Psoas muscle (tissue), 8 donors: ENCODE measurements around the gene PKNOX2. TPM values are rescaled to one million over a fixed set of nuclear protein-coding genes. Genes with fewer than 3 reads are reported as not detected.

ENCODE experiments used
- ATAC-seq, 4 donors: fragments of 200-7000 bp; cut with Tn5 transposase; one replicate each; pipeline ENCODE4 v1.9.1; 2020; ENCODE audit warnings: moderate library complexity in 3 of 4, mild to moderate bottlenecking in 2 of 4
- DNase-seq, 2 donors: peaks; one replicate each; pipeline ENCODE4 v3.0.0-alpha.2; 2020
- H3K27ac ChIP-seq: fragments of 200-600 bp; one replicate; pipeline ENCODE4 v1.8.0; 2022
- H3K27me3 ChIP-seq, 3 donors: fragments of 200-600 bp in 1 of 3; one replicate each; pipeline versions ENCODE4 v1.6.1 to v1.8.0; 2013 to 2022; ENCODE audit warnings: low read length in 2 of 3, mild to moderate bottlenecking in 2 of 3, moderate library complexity in 1 of 3; ENCODE audit not compliant: insufficient read depth in 3 of 3
- H3K36me3 ChIP-seq, 2 donors: fragments of 200-600 bp in 1 of 2; one replicate each; pipeline versions ENCODE4 v1.6.1 to v1.8.0; 2013 to 2022; ENCODE audit warnings: low read depth in 1 of 2, mild to moderate bottlenecking in 1 of 2, moderate library complexity in 1 of 2; ENCODE audit not compliant: insufficient read depth in 1 of 2
- H3K4me1 ChIP-seq: fragments of 200-600 bp; one replicate; pipeline ENCODE4 v1.8.0; 2022
- H3K4me3 ChIP-seq: fragments of 200-600 bp; one replicate; pipeline ENCODE4 v1.8.0; 2022; ENCODE audit warnings: mild to moderate bottlenecking
- H3K9me3 ChIP-seq: fragments of 200-600 bp; one replicate; pipeline ENCODE4 v1.8.0; 2022
- WGBS, 3 donors: extraction: QIAGEN DNeasy Blood & Tissue Kit; methylation state at CpG; one replicate each; pipeline versions ENCODE4 v1.1.6 to v1.1.7; 2013; 5-methylcytosine and 5-hydroxymethylcytosine counted together
- intact Hi-C, 2 donors: fragments of 100-400 bp; cut with DNase I; formaldehyde crosslinking; loops; one replicate each; pipeline versions ENCODE4 v1.11.0 to v1.14.2; 2022
- polyA plus RNA-seq, 3 donors: library from polyadenylated mRNA; stranded (reverse); fragments of 200-250 nt; gene quantifications; one replicate each; pipeline ENCODE4 v1.2.3, GENCODE V29; 2013
- total RNA-seq, 4 donors: library from RNA; stranded (reverse); fragmentation: NEBNext Ultra II Directional in 2 of 4; extraction: Animal tissue kit (Norgen Biotek cat#: 25700) in 2 of 4; gene quantifications; one replicate each; pipeline versions ENCODE4 v1.2.1 to v1.2.4, GENCODE V29; 2021 to 2023
- TF ChIP-seq, protein P1 (sequence below): fragments of 200-600 bp; IDR thresholded peaks from one replicate; pipeline ENCODE4 v1.8.0; 2022; ENCODE audit warnings: antibody characterized with exemption
- donor health status: healthy with polysubstance abuse.
- donor health status: DM: no; HTN: no; CAD: no; lungs with moderate emphysema.
- donor health status: Bipolar disorder and iron deficiency.
- donor health status: healthy.
- donor health status: DM: yes; HTN: yes; CAD: no.
- donor health status: DM: no; HTN: no; CAD: no.
- donor health status: DM: no; HTN: no; CAD: no.
- donor health status: DM: yes; HTN: yes; CAD: no.

The PKNOX2 gene
- total and polyA plus RNA-seq, 7 donors = 1.8 to 30.5 (median 14.5) TPM

- Histone ChIP-seq H3K27ac (no peak overlapping the region), H3K36me3 (no peaks in the 10 kb centered on the region), H3K4me1 (peaks cover 21% of the 10 kb centered on the region), H3K9me3 (no peaks in the 10 kb centered on the region), H3K27me3 (no peaks in the 10 kb centered on the region), H3K4me3 (no peak overlapping the region)
- WGBS, 3 donors = 24 to 47% (median 38%) methylated on average over 6 to 7 of the region's 7 CpGs
- DNase-seq (peak in 1 of 2 donors; percentile 58), ATAC-seq (peak; percentile 64 to 78 (median 70))
- intact Hi-C loops = no loop called here
- TF ChIP-seq, protein P1, sequence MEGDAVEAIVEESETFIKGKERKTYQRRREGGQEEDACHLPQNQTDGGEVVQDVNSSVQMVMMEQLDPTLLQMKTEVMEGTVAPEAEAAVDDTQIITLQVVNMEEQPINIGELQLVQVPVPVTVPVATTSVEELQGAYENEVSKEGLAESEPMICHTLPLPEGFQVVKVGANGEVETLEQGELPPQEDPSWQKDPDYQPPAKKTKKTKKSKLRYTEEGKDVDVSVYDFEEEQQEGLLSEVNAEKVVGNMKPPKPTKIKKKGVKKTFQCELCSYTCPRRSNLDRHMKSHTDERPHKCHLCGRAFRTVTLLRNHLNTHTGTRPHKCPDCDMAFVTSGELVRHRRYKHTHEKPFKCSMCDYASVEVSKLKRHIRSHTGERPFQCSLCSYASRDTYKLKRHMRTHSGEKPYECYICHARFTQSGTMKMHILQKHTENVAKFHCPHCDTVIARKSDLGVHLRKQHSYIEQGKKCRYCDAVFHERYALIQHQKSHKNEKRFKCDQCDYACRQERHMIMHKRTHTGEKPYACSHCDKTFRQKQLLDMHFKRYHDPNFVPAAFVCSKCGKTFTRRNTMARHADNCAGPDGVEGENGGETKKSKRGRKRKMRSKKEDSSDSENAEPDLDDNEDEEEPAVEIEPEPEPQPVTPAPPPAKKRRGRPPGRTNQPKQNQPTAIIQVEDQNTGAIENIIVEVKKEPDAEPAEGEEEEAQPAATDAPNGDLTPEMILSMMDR = no peak
Observed at GRCh38 chr11:125412177-125412496, 247.6 kb downstream of the PKNOX2 start.

GRCh38 chr11:125412509-125412908, 248.0 kb downstream of the PKNOX2 start:
- intact Hi-C loops = no loop called here
- Histone ChIP-seq H3K4me3 (no peak overlapping the region), H3K9me3 (no peaks in the 10 kb centered on the region), H3K27me3 (no peaks in the 10 kb centered on the region), H3K4me1 (peaks cover 17% of the 10 kb centered on the region), H3K36me3 (no peaks in the 10 kb centered on the region), H3K27ac (no peak overlapping the region)
- TF ChIP-seq, protein P1 = no peak
- 67 to 78% (median 75%) methylated on average over 7 of the region's 7 CpGs for WGBS, 3 donors
- ATAC-seq = no peak
- DNase-seq = no peak

DNA sequence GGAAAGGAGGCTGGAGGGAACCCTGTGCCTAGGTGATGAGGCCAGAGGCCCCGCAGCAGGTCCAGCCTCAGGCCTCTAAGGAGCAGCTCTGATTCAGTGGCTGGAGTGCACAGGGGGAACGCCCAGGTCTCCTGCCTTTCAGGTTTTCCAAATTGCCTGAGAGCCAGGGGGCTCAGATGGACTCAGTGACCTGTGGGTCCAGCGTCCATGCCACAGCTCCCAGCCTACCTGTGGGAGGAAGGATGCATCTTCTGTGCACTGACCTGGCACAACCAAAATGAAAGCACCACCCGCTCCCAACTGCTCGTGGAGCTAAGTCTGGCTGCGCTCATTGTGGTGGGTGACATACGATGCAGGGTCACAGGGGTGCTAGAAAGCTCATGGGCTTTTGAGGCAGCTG, 248.7 kb downstream of the PKNOX2 start:
- 77 to 90% (median 86%) methylated on average over 7 of the region's 7 CpGs for WGBS, 3 donors
- no peak for DNase-seq
- peaks cover 11% of the 10 kb centered on the region for H3K4me1 ChIP-seq
- ATAC-seq = no peak
- no peak overlapping the region for H3K4me3 ChIP-seq
- TF ChIP-seq, protein P1 = no peak
- intact Hi-C loops = no loop called here
- H3K27ac ChIP-seq = no peak overlapping the region
- H3K36me3 ChIP-seq = no peaks in the 10 kb centered on the region
- no peaks in the 10 kb centered on the region for H3K27me3 ChIP-seq
- no peaks in the 10 kb centered on the region for H3K9me3 ChIP-seq

GRCh38 chr11:125414121-125414520, 249.6 kb downstream of the PKNOX2 start:
- no peak for ATAC-seq
- Histone ChIP-seq H3K9me3 (no peaks in the 10 kb centered on the region), H3K36me3 (no peaks in the 10 kb centered on the region), H3K4me1 (peaks cover 4% of the 10 kb centered on the region), H3K4me3 (no peak overlapping the region), H3K27me3 (no peaks in the 10 kb centered on the region), H3K27ac (no peak overlapping the region)
- DNase-seq = no peak
- intact Hi-C loops = no loop called here
- 73 to 78% (median 75%) methylated on average over 4 of the region's 4 CpGs for WGBS, 3 donors
- TF ChIP-seq, protein P1 = no peak
